GM10248 (cell line): Measurements from ENCODE around the gene FOXR2.

ENCODE experiments used
- CTCF ChIA-PET: fragments of 300-600 bp; sonication (Branson Sonifier 250); formaldehyde crosslinking; extraction: SDS; loops from one replicate; lab custom pipeline; 2021; ENCODE audit warnings: antibody characterized with exemption; lab: Yijun Ruan, JAX
- POLR2A ChIA-PET: fragments of 350-650 bp; sonication (Branson Sonifier 250); formaldehyde crosslinking; extraction: SDS; loops from one replicate; lab custom pipeline; 2020; ENCODE audit warnings: antibody characterized with exemption; lab: Yijun Ruan, JAX
- DNase-seq: peaks from one replicate; pipeline ENCODE4 v3.0.0; 2012; ENCODE audit errors: extremely low spot score
- TF ChIP-seq, protein P1 (sequence below): IDR thresholded peaks from 2 replicates; pipeline ENCODE4 v1.5.1; 2012; ENCODE audit warnings: mild to moderate bottlenecking, low read depth; ENCODE audit errors: extremely low read depth, missing control alignments, control extremely low read depth

Gene FOXR2

DNA sequence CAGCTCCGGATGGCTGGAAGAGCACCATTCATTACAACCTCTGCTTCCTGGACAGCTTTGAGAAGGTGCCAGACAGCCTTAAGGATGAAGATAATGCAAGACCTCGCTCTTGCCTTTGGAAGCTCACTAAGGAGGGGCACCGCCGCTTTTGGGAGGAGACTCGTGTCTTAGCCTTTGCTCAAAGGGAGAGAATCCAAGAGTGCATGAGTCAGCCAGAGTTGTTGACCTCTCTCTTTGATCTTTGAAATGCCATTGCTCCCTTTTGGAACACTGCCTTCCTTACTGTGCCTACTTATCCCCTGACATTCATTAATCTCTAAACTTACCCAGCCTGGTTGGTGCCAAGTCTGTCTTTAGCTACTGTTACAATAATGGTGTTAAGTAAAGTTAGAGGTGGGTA, 1.2 kb downstream of the FOXR2 start:
- DNase-seq = no peak
- TF ChIP-seq, protein P1, sequence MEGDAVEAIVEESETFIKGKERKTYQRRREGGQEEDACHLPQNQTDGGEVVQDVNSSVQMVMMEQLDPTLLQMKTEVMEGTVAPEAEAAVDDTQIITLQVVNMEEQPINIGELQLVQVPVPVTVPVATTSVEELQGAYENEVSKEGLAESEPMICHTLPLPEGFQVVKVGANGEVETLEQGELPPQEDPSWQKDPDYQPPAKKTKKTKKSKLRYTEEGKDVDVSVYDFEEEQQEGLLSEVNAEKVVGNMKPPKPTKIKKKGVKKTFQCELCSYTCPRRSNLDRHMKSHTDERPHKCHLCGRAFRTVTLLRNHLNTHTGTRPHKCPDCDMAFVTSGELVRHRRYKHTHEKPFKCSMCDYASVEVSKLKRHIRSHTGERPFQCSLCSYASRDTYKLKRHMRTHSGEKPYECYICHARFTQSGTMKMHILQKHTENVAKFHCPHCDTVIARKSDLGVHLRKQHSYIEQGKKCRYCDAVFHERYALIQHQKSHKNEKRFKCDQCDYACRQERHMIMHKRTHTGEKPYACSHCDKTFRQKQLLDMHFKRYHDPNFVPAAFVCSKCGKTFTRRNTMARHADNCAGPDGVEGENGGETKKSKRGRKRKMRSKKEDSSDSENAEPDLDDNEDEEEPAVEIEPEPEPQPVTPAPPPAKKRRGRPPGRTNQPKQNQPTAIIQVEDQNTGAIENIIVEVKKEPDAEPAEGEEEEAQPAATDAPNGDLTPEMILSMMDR = no peak
- ChIA-PET CTCF (no interaction called here), POLR2A (no interaction called here)

DNA sequence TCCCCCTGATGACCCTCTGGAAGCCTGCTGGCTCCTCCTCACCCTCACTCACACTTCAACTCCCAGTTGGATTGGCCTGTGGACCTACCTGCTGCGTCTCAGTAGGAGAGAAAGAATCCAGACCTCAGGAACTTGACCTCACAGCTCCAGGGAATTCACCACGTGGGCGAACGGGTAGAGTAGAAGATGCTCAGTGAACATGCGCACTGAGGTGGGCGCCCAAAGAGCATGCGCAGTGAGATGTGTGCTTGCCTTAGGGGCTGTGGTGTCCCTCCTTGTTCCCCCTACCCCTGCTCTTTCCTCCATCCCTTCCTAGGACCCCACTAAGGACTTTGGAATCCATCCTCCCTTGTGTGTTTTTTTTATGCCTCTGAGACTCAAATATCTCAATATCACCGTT, 12.9 kb downstream of the FOXR2 start:
- TF ChIP-seq, protein P1 = no peak
- ChIA-PET CTCF (no interaction called here), POLR2A (no interaction called here)
- no peak for DNase-seq

DNA sequence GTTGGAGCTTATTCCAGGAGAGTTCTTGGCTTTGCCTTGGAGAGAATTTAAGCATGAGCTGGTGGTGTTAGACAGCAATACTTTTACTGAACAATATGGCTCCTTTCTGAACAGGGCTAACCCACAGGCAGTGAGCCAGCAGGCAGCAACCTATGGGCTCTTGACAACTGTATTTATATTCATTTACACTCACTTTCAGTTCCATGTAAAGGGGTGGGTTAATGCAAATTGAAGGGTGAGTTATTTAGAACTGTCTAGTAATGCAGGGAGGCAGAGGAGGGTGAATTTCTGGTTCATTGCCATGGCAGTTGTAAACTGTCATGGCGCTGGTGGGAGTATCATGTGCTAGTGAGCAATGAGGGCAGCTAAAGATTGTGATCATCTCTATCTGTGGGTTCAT, 15.7 kb downstream of the FOXR2 start:
- TF ChIP-seq, protein P1 = no peak
- ChIA-PET CTCF (no interaction called here), POLR2A (no interaction called here)
- DNase-seq = no peak

DNA sequence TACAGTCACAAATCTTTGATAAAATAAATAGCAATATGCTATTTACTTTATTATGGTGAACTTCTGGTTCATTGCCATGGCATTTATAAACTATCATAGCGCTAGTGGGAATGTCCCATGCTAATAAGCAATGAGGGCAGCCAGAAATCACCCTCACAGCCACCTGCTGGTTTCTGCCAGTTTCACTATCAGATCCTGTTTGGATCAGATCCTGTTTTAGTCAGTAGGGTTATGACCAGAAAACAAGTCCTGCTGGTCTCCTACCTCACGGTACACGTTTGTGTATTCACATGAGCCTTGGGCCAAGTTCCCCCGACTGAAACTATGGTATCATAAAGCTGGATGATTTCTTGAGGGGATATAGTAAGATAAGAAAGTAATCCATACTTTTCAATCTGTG, 17.7 kb downstream of the FOXR2 start:
- TF ChIP-seq, protein P1 = no peak
- ChIA-PET POLR2A (no interaction called here), CTCF (no interaction called here)
- no peak for DNase-seq

DNA sequence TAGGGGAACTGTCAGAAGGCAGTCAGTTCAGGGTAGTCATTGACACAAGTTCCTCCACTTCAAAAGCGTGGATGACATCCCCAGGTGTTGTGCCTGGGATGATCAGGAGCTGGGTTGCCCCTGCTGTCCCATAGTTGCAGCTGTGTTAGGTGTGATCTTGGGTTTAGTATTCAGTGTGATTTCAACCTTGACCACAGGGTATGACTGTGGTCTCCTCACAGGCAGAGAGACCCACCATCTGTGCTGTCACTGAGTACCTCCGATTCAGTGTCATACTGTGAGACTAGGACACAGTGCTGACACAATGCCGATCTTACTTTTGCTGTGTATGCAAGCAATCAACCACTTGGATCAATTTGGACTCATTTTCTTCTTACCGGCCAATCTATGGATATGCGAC, 25.2 kb downstream of the FOXR2 start:
- CTCF ChIA-PET = no interaction called here
- no peak for DNase-seq
- TF ChIP-seq, protein P1 = no peak
- POLR2A ChIA-PET = no interaction called here

DNA sequence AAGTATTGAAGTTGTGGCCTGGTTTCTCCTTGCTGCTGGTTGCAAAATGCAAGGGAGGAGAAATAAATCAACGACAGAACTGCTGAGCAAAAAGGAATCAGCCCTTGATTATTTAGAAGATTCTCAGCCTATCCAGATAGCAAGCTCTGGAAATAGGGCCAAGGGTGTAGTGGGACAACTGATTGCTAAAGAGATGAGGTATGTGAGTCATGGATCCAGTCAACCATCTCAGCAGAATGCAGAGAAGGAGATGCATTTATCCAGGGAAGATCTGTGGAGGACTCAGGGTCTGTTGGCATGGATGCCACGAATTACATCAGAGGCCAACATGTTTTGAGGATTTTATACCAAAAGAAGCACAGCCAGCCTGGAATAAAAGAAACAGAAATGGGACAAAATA, 36.7 kb downstream of the FOXR2 start:
- POLR2A ChIA-PET = no interaction called here
- CTCF ChIA-PET = interaction anchor here (1.6 kb wide), 1 partner anchor 58 kb away, joined by 5 read pairs; the partner anchor contains the start of gene RRAGB
- TF ChIP-seq, protein P1 = no peak
- DNase-seq = no peak

DNA sequence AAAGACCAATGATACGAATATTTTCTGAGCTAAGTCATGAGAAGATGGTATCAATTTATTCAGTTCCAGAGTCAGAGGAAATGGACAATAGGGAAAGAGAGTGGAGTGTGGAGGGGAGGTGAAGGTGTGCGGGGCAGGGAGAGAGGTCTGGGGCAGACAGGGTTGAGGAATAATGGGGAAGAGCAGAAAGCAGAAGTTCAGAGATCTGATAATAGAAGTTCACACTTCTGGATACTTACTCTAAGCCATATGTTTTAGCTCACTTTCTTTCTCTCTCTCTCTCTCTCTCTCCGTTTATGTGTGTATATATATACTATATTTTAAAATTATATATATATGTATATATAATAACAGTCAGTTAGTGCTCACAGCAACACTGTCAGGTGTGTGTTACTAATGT, 40.4 kb downstream of the FOXR2 start:
- TF ChIP-seq, protein P1 = no peak
- no peak for DNase-seq
- POLR2A ChIA-PET = no interaction called here
- CTCF ChIA-PET = no interaction called here
